NT2/D1 (cell line): ENCODE measurements around the gene ST8SIA2.

Experiments used
- DNase-seq: peaks from one replicate; pipeline ENCODE4 v3.0.0-alpha.2; 2011; ENCODE audit warnings: low read depth, low spot score
- H3K27me3 ChIP-seq: 2 replicates; pipeline ENCODE4 v1.6.0; 2011; ENCODE audit warnings: mild to moderate bottlenecking; ENCODE audit not compliant: insufficient read length, insufficient read depth
- H3K36me3 ChIP-seq: 2 replicates; pipeline ENCODE4 v1.6.1; 2011; ENCODE audit warnings: mild to moderate bottlenecking, low read length, mixed read lengths; ENCODE audit not compliant: insufficient read depth, insufficient read length
- H3K4me1 ChIP-seq: 2 replicates; pipeline ENCODE4 v1.5.1; 2011; ENCODE audit not compliant: insufficient read depth, insufficient read length
- H3K4me3 ChIP-seq: 2 replicates; pipeline ENCODE4 v1.5.1; 2011; ENCODE audit warnings: low read depth; ENCODE audit not compliant: insufficient read length
- H3K9ac ChIP-seq: 2 replicates; pipeline ENCODE4 v1.6.0; 2011; ENCODE audit warnings: low read depth; ENCODE audit not compliant: insufficient read length
- H3K9me3 ChIP-seq: 2 replicates; pipeline ENCODE4 v1.5.1; 2011; ENCODE audit warnings: mild to moderate bottlenecking, low read length; ENCODE audit not compliant: insufficient read depth
- SUZ12 ChIP-seq: IDR thresholded peaks from 2 replicates; pipeline ENCODE4 v1.6.1; 2011; ENCODE audit not compliant: insufficient read length, insufficient read depth; ENCODE audit errors: extremely low read depth
- YY1 ChIP-seq: IDR thresholded peaks from 2 replicates; pipeline ENCODE4 v1.6.1; 2011; ENCODE audit not compliant: insufficient read length, insufficient read depth
- ZNF274 ChIP-seq: IDR thresholded peaks from 2 replicates; pipeline ENCODE4 v1.6.1; 2011; ENCODE audit warnings: mild to moderate bottlenecking, low read depth, low read length

The ST8SIA2 gene

DNA sequence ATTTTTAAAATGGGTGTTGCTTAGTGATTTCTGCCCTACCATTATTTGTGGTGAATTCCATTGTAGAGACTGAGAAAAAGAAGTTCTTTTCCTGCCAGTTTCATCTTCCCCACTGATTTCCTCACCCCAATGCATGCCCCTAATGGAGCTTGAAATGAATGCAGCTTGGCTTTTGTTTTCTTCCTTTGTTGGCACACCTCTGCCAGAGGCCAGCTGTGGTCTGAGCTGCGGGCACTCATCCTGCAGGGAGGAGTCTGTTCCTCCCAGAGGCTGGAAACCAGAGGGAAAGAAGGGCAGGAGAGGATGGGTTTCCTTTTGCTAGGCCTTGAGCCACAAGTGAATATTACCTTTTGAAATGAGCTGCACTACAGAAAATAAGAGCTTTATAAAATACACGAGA, 9.3 kb upstream of the ST8SIA2 start:
- Histone ChIP-seq H3K4me3 (no peak overlapping the region), H3K27me3 (no peaks in the 10 kb centered on the region), H3K9me3 (no peaks in the 10 kb centered on the region), H3K36me3 (no peaks in the 10 kb centered on the region), H3K4me1 (peaks cover 3% of the 10 kb centered on the region), H3K9ac (no peak overlapping the region)
- no peak for DNase-seq
- TF ChIP-seq SUZ12 (no peak), ZNF274 (no peak), YY1 (no peak)

DNA sequence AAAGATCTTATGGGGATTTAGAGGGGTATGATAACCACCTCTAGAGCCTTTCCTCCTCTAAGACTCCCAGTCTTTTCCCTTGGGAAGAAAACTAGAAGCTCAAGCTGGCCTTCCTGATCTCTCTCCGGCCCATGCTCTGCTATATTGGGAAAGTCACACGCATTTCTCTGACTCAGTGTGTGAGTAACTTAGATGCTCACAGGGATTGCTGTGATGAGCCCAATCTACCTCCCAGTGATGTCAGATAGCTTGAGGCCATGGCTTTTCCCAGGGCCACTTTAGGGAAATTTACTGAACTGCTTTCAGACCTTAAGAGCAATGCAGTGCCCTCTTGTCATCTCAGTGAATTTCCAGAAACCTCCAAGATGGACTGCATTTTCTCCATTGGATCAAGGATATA, 8.6 kb upstream of the ST8SIA2 start:
- no peak overlapping the region for H3K4me3 ChIP-seq
- no peak for TF ChIP-seq YY1
- TF ChIP-seq SUZ12: no peak
- no peak for TF ChIP-seq ZNF274
- DNase-seq: no peak

DNA sequence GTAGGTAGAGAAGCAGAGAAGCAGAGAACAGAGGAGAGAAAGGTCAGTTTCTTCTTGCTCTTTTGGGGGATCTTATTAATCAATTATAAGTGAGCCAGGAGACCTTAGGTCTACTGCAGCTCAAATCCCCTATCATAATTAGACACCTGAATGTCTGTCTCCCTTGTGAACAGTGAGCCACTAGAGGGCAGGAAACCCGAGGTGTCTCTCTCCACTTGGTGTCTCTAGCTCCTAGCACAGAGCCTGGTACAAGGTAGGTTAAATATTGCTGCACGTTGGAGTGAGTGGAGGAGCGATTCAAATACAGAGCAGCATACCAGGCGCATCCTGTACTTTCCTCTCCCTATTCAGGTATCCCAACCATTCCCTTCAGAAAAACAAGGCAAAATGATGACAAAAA, 2.0 kb upstream of the ST8SIA2 start:
- TF ChIP-seq YY1 (no peak), ZNF274 (no peak), SUZ12 (no peak)
- H3K27me3 ChIP-seq: peaks cover 36% of the 10 kb centered on the region

More for the DNA sequence above, 8.6 kb upstream of the ST8SIA2 start:
- Histone ChIP-seq H3K27me3 (no peaks in the 10 kb centered on the region), H3K36me3 (no peaks in the 10 kb centered on the region), H3K9me3 (no peaks in the 10 kb centered on the region), H3K9ac (no peak overlapping the region), H3K4me1 (peaks cover 3% of the 10 kb centered on the region)

DNA sequence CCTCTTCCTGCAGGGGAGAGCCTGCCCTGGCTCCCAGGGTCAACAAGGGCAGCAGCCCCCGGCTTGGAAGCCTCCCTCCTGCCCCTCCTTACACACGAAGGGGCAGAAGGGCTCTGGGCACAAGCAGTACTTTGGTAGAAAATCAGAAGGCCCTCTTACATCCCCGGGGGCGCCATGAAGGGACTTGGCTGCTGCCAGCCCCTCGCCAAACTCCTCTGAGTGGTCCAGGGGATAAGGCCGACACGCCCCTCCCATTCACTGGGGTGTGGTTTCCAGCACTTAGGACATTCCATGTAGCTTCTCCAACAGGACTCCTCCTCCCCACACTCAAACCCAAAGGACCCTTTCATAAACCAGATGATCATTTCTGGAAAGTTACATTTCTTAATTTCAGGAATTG, 1.2 kb upstream of the ST8SIA2 start:
- no peak for DNase-seq
- Histone ChIP-seq H3K9me3 (no peaks in the 10 kb centered on the region), H3K9ac (no peak overlapping the region), H3K4me3 (no peak overlapping the region), H3K27me3 (peaks cover 36% of the 10 kb centered on the region), H3K4me1 (peaks cover 4% of the 10 kb centered on the region), H3K36me3 (peaks cover 7% of the 10 kb centered on the region)
- TF ChIP-seq YY1: no peak

More for the DNA sequence above, 2.0 kb upstream of the ST8SIA2 start:
- Histone ChIP-seq H3K36me3 (peaks cover 5% of the 10 kb centered on the region), H3K9ac (no peak overlapping the region), H3K4me1 (peaks cover 4% of the 10 kb centered on the region), H3K4me3 (no peak overlapping the region), H3K9me3 (no peaks in the 10 kb centered on the region)
- no peak for DNase-seq

DNA sequence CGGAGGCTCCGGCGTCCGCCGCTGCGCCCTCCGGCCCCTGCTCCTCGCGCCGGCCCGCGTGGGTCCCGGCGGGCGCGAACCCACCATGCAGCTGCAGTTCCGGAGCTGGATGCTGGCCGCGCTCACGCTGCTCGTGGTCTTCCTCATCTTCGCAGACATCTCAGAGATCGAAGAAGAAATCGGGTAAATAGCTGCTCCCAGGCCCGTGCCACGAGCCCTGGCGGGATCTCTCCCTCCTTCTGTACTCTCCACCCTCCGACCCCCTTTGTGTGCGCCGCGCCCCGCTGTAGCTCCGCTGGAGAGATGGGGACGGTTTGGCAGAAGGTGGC, 263 bp downstream of the ST8SIA2 start:
- no peaks in the 10 kb centered on the region for H3K9me3 ChIP-seq
- H3K9ac ChIP-seq: peak overlapping the region; percentile 92
- DNase-seq: no peak
- peaks cover 36% of the 10 kb centered on the region for H3K27me3 ChIP-seq
- peaks cover 13% of the 10 kb centered on the region for H3K36me3 ChIP-seq
- TF ChIP-seq ZNF274 (no peak), SUZ12 (no peak), YY1 (no peak)
- H3K4me3 ChIP-seq: peak overlapping the region; percentile 69
- H3K4me1 ChIP-seq: peaks cover 4% of the 10 kb centered on the region

DNA sequence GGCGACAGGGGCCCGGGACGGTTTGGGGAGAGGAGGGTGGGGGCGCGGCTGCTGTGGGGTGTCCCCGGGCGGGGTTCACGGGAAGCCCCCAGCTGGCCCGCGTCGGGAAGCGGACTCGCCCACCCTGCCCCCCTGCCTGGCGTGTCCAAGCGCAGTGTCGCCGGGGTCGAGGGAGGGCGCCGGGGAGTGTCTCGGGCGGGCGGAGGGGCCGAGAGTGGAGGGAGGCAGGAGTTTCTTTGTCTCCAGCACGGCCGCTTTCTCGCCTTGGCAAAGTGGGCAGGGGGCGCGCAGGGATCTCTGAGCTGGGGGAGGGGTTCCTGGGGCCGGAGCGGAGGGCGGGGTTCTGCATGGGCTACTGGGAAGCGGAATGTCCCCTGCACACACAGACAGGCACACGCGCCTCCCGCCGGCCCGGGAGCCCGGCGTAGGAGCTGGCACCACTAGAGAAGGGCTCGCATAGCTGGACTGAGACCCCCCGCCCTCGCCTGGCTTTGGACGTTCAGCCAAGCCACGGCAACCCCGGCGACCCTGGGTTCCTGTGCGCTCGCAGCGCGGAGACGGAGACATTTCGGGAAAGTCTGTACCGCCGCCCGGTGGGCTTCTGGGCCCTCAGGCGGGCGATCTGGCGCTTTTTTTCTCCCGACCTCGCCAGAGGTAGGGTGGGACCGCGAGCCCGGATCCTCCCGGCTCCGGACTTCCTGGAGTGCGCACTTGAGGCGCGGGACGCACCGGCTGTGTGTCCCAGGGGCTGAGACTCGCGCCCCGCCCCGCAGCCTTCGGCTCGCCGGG, 822 bp downstream of the ST8SIA2 start:
- Histone ChIP-seq H3K9me3 (no peaks in the 10 kb centered on the region), H3K36me3 (peaks cover 18% of the 10 kb centered on the region), H3K4me3 (peak overlapping the region; percentile 69), H3K4me1 (peaks cover 4% of the 10 kb centered on the region), H3K27me3 (peaks cover 36% of the 10 kb centered on the region), H3K9ac (peak overlapping the region; percentile 92)
- TF ChIP-seq ZNF274 (no peak), SUZ12 (no peak), YY1 (no peak)
- DNase-seq: no peak

DNA sequence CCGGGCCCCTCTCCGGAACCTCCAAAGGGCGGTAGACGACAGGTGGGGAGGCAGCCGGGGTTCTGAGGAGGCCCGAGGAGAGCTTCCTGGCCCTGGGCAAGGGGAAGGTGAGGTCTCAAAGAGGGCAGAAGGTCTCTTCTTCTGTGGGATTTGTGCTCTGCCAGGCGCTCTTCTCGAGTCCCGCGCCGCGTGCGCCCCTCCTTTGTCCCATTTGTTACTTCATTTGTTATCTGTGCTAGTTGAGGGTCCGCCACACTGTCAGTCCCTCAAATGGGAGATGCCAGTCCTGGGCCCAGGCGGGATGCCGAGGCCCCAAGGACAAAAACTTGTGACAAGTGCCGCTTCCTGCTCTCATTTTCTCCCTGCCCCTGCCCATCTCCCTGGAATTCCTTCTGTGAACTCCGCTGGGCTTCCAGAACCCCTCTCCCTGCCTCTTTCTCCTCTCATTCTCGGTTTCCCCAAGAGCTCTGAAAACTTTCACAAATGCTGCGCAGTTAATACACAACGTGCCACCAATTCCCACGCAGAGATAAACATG, 1.5 kb downstream of the ST8SIA2 start:
- DNase-seq: no peak
- peaks cover 36% of the 10 kb centered on the region for H3K27me3 ChIP-seq
- peak overlapping the region; percentile 69 for H3K4me3 ChIP-seq
- peaks cover 4% of the 10 kb centered on the region for H3K4me1 ChIP-seq
- TF ChIP-seq ZNF274: no peak
- TF ChIP-seq SUZ12: no peak
- no peak for TF ChIP-seq YY1
- peaks cover 20% of the 10 kb centered on the region for H3K36me3 ChIP-seq
- H3K9ac ChIP-seq: peak overlapping the region; percentile 92
- no peaks in the 10 kb centered on the region for H3K9me3 ChIP-seq
